ENCODE data around the gene SPATA16.

The SPATA16 gene

DNA sequence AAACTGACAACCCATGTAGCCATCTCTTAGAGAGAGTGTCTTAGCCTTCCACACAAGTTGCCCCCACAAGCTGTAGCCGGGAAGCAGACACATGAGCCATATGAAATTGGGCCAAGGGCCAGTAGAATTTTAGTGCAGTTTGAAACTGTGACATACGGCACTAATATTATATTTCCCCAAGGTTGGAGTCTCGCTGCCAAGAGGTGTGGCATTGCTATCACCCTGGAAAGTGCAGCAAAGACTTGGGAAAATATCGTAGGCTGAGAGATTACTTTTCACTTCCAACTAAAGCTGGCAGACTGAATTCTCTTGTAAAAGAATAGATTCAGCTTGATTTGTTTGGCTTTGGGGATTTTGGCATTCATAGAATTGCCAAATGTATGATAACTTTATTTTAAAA is 301.4 kb downstream of the SPATA16 start:
- no peak overlapping the region for H3K4me3 ChIP-seq (ENCODE audit: insufficient read length, low read depth)
- no peaks in the 10 kb centered on the region for H3K4me1 ChIP-seq (ENCODE audit: insufficient read depth, insufficient read length)
- no peaks in the 10 kb centered on the region for H3K9me3 ChIP-seq (ENCODE audit: insufficient read depth, low read length)
- no peak overlapping the region for H3K9ac ChIP-seq (ENCODE audit: insufficient read length, low read depth)
- no peak for DNase-seq (ENCODE audit: low read depth, low spot score)
- TF ChIP-seq ZNF274 (IDR thresholded peaks at IDR 0.05; ENCODE audit: low read depth, low read length) (no peak), YY1 (IDR thresholded peaks at IDR 0.05; ENCODE audit: insufficient read depth, insufficient read length) (no peak)
- H3K36me3 ChIP-seq (ENCODE audit: insufficient read depth, insufficient read length, low read length) = no peaks in the 10 kb centered on the region
- H3K27me3 ChIP-seq (ENCODE audit: insufficient read depth, insufficient read length) = no peaks in the 10 kb centered on the region

Measured in NT2/D1 (cell line).